ENCODE measurements around the gene DNMT3A.

DNA sequence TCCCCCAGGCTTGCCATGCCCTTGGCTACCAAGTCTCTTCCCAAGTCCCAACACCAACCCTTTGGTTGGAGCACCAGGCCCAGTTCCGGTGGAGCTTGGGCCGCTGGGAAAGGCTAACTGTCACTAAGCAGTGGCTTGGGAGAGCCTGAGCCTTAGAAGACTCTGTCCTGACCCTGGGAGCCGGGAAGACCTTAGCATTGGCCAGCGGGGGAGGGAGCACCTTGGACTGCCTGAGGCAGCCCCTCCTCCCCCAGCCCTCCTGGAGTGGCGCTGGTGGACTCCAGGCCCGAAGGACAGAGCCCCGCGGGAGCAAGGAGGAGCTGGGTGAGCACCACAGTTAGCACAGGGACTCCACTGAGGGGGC lies 110.8 kb downstream of the DNMT3A start:
- TF ChIP-seq SIN3A (IDR thresholded peaks at IDR 0.05; ENCODE audit: borderline replicate concordance, insufficient read depth, low read length) (no peak), POLR2AphosphoS5 (IDR thresholded peaks at IDR 0.05; ENCODE audit: low read depth, low read length) (no peak)
